Myocyte (in vitro differentiated cells): ENCODE data around the gene OR2AT4. TPM values are rescaled to one million over a fixed set of nuclear protein-coding genes. Genes with fewer than 3 reads are reported as not detected.
A peak's percentile ranks its signal among the peaks of the same experiment; 100 is the strongest.
"Not testable (repeated sequence)": the region's sequence is repeated elsewhere in the genome, so short reads cannot be mapped to it uniquely, and the experiment has no call there.

Experiments
- DNase-seq: peaks from one replicate; pipeline ENCODE4 v3.0.0-alpha.2; 2012; ENCODE audit warnings: low read depth
- polyA plus RNA-seq: library from polyadenylated mRNA; unstranded; fragments of >200 nt; gene quantifications from one replicate; pipeline ENCODE4 v1.2.1, GENCODE V29; 2012; ENCODE audit warnings: missing spikeins
- total RNA-seq: library from RNA; depleted of rRNA; stranded (reverse); fragments of >200 nt; gene quantifications from 2 replicates; pipeline ENCODE4 v1.2.3, GENCODE V29; 2014

Gene OR2AT4
- total RNA-seq = not detected in 2 replicates
- polyA plus RNA-seq = not detected

DNA sequence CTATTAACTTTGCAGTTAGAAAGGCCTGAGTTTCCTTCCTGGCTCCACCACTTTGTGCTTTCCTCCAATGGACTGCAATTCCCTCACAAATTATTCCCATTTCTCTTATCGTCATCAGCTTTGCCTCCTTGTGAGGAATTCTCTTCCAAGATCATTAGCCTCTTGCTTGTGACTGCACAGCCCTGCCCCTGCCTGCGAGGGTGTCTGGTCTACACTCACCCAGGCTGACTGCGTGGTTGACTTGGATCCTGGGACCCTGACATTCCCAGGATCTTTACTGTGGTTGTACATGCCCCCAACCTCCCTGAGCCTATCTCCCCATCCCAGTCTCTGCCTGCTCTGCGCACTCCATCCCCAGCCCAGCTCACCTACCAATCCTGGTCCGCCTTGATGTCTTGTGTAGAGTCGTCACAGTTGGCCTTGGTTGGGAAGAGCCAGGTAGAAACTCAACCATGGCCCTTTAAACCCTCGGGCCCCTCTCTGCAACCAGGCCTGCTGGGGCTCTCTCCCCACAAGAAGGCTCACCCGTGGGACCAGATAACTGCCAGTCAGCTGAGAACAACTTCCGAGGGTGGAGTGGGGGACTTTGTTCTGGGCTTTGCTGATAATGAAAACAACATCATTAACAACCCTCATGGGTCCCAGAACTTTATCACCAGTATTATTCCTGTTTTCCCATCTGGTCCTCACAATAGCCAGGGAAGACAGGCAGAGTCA lies at the start of gene OR2AT4:
OR2AT4 (minus strand) TSS at position 421 of the 717 bp plus-strand sequence.
- DNase-seq = no peak

DNA sequence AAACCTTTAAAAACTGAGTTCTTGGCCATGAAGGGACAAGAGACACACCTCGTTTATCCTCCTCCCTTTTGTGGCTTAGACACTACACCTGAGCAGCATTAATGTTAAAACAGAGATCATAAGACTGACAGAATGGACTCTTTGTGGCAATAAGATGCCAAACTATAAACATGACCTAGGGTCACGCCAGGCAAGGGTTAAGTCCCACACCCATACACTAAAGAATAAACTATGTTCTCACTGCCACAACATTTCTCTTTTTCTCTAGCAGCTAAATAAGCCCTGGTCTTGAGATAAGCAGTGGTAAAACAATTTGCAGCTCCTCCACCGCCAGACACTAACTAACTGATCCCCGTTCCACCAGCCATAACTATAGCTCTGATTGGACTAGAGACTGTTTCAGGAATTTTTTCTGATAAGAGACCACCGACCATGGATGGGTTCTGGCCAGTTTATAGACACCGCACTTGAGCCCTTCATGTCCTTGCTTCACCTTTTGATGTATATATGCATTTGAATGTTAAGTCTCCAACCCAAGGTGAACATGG lies 49.4 kb upstream of the OR2AT4 start:
- no peak for DNase-seq

DNA sequence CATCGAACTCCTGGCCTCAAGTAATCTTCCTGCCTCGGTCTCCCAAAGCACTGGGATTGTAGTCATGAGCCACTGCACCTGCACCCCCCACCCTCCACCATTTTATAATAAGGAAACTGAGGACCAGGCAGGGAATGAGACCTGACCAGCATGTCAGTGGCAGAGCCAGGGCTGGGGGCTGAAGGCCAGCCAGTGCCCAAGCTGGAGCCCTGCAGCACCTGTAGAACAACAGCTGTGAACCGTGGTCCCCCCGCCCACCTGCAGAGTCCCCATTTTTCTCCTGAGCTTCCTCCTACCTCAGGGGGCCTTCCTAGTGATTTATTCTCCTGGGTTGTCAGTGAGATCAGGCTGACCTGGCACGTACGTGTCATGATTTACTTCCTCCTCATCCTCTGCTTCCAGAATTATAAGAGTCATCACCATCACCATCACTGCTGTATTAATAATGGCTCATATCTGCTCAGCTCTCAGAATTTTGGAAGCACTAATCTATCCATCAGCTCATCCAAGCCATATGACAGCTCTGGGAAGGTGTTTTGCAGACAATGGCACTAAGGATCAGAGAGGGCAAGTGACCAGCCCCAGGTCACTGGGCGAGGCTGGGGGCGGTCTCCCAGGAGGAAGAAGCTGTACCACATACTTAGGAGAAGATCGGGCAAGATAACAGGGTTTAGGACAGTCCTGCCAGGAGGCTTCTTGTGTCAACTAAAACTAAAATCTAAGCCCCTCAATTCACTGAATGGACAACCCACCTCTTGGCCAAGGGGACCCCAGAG lies 48.7 kb upstream of the OR2AT4 start:
- no peak for DNase-seq

DNA sequence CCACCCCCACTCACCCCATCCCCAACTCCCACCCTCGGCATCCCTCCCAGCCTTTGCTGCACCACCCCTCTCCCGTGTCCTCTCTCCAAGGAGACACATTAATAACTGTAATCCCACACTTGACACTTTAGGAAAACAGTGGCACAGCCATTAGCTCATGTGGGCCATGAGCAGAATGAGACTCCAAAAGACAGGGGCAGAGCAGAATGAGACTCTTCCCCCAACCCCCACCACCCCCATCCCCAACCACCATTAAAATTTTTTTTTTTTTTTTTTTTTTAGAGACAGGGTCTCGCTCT lies 48.0 kb upstream of the OR2AT4 start:
- DNase-seq = no peak

DNA sequence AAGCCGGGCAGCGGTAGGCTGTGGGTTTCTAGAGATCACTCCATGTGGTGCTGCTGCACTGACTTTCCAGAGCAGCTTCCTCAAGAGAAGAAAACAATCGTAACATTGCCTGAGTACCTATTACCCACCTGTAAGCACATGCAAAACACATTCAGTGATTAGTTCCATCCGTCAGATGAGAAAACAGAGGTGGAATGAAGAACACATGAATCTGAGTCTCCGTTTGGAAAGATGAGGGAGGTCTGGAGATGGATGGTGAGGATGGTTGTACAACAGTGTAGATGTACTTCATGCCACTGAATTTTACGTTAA lies 46.7 kb upstream of the OR2AT4 start:
- no peak for DNase-seq

DNA sequence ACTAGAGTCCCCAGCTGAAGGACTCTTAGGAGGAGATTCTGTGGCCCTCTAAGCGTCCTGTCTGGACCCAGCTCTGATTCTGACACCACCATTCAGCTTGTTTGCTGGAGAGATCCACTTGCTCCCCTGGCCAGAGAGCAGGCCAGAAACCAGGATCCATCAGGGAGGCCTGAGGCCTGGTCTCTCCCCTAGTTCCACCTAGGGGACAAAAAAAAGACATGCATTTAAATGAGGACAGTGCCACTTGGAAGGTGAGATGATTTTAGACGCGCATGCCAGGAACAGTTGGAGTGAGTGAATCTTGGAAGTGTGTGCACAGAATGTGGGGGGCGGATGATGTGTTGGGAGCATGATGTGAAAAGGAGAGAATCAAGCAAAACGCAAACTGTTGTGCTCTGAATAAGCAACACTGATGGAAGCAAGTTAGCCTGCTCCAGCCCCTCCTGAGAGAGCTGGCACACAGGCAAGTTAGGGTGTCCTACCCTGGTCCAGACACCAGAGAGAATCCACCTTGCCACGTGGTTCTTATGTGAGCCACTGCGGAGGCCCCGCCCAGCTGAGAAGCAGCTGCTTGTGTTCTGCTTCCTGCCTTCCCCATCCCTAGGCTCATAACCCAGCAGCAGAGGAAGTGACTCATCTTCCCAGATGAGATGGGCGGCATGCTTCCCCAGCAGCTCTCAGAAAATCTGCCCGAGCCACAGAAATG lies 46.2 kb upstream of the OR2AT4 start:
- DNase-seq = peak; percentile 97

GRCh38 chr11:75141166-75141565 lies 44.5 kb upstream of the OR2AT4 start:
- DNase-seq = no peak

GRCh38 chr11:75140269-75141138 lies 43.8 kb upstream of the OR2AT4 start:
- peak; percentile 43 for DNase-seq

DNA sequence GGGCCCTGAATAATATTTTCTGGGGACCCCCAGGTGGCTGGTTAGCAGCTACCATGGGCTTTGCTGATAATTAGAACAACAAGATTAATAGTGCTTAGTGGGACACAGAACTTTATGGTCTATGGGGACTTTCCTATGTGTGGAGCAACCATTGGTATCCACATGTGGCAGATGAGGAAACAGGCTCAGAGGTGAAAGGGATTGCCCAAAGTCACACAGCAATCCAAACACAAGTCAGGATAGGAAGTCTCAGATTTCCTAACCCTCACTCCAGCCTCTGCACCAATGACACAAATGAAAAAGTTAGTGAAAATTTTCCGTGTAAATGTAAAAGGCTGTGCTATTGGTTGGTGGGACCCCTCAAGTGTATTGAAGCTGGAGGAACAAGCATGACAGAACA lies 39.0 kb upstream of the OR2AT4 start:
- no peak for DNase-seq

DNA sequence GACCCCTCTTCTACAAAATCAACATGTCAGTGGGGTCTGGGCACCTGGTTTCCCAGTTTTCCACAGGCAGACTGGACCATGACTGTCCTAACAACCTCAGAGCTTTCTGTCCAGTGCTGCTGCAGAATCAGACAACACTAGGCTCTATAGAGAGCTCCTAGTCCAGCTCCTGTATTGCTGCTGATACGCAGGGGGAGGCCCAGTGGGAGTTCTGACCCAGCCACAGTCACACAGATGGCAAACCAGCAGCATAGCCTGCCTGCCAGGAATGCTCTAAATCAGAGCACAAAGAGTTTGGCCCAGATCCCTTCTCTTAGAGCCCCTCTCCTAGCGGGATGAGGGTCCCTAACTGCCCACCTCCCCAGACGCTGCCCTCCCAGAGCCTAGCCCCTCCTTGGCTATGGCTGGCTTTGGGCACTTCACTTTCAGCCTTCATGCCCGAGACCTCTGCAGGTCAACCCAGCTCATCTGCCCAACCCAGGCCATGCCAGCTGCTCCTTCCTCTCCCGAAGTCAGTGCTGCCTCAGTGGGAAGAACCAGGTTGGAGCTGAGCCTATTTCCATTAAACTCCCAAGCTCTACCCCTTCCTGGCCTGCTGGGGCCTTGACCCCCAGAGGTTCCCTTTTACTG lies 38.5 kb upstream of the OR2AT4 start:
- no peak for DNase-seq

GRCh38 chr11:75133976-75134375 lies 37.3 kb upstream of the OR2AT4 start:
- DNase-seq = peak; percentile 9

DNA sequence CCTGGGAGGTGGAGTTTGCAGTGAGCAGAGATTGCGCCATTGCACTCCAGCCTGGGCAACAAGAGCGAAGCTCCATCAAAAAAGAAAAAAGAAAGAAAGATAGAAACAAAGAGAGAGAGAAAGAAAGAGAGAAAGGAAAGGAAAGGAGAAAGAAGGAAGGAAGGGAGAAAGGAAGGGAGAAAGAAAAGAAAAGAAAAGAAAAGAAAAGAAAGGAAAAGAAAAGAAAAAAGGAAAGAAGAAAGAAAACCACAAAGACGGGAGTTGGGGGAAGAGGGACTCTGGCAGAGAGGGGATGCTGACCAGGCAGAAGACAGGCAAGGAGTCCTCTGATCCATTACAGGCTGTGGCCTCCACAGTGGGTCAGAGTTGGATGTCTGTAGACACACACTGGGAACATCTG lies 35.4 kb upstream of the OR2AT4 start:
- DNase-seq = no peak

DNA sequence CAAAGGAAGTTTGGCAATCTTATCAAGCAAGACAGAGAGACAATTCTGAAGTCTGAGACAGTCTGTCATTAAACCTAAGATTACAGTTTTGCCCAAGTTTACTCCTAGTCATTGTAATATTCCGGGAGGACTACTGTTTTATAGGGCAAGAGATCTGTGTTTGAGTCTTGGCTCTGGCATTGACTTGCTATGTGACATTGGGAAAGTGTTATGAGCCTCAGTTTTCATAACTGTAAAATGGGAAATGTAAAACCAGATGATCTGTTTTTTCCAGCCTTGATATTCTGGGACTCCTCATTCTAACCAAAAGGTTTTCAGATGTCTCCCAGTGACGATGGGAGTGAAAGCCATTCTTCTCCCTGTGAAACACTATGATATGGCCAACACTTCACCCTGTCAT lies 29.9 kb upstream of the OR2AT4 start:
- no peak for DNase-seq

- no peak for DNase-seq
These were observed 21.9 kb upstream of the OR2AT4 start for GRCh38 chr11:75118577-75118976.

DNA sequence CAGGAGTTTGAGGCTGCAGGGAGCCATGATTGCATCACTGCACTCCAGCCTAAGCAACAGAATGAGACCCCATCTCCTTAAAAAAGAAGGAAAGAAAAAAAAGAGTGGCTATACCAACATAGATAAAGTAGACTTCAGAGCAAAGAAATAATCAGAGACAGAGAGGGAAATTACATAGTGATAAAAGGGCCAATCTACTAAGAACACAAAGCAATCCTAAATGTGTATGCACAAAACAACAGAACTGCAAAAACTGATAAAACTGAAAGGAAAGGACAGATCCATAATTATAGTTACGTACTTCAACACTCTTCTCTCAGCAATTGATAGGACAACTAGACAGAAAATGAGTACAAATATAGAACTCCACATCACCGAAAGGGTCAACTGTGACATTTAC lies 17.8 kb upstream of the OR2AT4 start:
- no peak for DNase-seq

DNA sequence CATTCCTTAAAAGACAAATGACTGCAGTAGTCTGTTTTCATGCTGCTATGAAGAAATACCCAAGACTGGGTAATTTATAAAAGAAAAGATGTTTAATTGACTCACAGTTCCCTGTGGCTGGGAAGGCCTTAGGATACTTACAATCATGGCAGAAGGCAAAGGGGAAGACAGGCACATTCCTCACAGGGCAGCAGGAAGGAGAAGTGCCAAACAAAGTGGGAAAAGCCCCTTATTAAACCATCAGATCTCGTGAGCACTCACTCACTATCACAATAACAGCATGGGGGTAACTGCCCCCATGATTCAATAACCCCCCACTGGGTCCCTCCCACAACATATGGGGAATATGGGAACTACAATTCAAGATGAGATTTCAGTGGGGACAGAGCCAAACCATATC lies 16.4 kb upstream of the OR2AT4 start:
- no peak for DNase-seq

DNA sequence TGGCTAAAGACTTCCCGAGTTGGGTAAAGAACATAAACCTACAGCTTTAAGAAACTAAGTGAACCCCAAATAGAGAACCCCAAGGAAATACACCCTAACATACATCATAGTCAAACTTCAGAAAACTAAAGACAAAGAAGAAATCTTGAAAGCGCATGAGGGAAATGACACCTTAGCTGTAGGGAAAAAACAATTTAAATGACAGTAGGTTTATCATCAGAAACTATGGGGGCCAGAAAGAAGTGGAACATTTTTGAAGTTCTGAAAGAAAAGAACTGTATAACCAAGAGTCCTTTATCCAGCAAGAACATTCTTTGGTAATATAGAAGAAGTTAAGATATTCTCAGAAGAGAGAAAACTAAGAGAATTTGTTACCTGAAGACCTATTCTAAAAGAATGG lies 15.5 kb upstream of the OR2AT4 start:
- DNase-seq = no peak

DNA sequence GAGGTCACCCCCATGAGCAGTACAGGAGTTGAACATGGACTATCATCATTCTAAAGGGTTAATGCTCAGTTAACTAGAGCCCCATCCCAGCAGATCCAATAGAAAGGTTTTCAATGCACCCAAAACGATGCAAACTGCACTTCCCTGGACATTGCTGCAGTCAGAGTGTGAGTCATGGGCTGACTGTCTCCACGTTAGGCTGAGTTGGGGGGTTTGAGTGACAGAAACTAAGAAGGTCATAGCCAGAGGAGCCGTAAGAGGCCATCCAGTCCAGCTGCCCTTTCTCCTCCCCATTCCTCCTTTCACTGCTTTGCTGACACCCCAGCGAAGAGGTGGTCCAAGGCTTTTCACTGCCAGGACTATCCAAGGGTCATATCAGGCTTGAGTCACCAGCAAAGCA lies 10.5 kb upstream of the OR2AT4 start:
- DNase-seq = no peak

DNA sequence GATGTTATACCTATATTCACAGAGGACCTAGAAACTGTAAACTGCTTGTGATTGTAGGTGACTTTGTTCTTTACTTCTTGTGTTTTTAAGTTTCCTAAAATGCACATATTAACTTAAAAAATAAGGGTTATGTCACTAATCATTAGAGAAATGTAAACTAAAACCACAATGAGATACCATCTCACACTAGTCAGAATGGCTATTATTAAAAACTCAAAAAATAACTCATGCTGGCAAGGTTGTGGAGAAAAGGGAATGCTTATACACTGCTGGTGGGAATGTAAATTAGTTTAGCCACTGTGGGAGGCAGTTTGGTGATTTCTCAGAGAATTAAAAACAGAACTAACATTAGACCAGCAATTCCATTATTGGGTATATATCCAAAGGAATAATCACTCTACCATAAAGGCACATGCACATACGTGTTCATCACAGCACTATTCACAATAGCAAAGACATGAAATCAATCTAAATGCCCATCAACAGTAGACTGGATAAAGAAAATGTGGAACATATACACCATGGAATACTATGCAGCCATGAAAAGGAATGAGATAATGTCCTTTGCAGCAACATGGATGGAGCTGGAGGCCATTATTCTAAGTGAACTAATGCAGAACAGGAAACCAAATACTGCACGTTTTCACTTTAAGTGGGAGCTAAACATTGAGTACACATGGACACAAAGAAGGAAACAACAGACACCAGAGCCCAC lies 9.4 kb upstream of the OR2AT4 start:
- DNase-seq = not testable (repeated sequence)

DNA sequence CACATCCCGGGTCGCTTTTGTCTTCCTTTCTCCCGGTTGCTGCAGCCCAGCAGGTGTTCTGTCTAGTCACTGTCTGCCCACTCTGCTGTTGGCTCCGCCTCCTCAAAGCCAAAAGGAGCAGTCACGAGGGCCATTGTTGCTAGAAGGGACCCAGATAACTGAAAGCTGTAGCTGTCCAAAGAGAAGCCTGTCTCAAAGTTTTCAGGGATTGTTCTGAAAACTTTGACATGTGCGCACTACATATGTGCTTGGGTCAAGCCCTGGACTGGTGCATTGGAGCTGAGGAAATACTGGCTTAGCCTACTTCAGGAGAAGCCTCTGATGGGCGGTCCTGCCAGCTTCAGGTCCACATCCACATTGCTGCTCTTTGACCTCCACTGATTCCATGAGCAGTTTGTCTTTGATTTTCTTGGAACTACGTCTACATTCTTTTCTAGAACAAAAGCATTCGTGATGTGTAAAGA lies 8.8 kb upstream of the OR2AT4 start:
- DNase-seq = peak; percentile 60
